HS-27A (cell line): ENCODE measurements around the gene ALK.

Source experiments
- DNase-seq: peaks from one replicate; pipeline ENCODE4 v3.0.0-alpha.2; 2012; ENCODE audit warnings: low read depth, missing footprints

ALK gene

DNA sequence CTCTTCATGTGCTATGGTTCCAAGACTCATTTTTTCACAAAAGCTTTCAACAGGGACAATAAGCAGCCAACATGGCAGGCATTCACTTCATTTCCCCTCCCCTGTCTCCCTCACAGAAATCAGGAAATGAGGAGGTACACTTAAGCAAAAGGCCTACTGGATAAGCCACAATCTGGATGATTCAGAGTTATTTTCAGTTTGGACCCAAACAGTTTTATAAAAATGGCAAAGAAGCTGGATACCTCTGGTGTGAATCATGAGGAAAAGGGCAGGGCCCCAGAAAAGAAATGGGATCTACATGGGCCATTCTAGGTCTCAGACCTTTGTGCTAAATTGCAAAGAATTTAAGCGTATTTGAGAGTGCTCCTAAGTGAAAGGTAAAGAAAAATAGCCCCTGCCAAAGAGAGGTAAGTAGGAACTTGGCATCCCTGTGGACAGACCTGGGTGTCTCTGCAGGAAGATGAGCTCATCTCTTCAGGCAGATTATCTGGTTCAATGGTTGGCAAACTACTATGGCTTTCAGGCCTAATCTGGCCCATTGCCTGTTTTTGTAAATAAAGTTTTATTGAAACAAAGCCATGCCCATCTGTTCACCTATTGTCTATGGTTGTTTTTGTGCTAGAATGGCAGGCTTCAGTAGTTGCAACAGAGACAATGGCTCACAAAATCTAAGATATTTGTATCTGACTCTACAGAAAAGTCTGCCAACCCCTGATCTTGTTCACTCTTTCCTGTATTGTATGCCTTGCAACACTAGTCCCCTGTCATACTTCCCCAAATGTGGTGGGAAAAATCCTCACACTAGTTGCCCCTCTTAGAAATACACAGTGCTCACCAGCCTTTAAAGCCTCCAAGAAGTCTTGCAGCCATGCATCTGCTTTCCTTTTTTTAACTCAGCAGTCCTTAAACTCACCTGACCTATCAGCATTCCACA lies 315.0 kb downstream of the ALK start:
- peak; percentile 85 for DNase-seq

DNA sequence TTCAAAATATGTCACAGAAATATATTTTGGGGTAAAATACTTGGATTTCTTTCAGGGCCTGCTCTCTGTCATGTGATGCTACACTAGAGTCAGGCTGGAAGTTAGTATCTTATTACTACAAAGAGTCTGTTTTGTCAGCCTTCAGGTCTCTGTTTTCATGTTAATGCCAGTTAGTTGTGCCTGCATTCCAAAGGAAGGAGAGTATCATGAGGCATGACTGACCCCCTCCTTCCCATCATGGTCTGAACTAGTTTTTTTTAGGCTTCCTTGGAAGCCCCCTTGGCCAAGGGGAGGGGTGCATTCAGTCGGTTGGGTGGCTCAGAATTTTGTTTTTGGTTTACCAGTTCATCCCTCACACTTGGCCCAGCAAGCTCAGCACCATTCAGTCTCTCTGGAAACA lies 318.0 kb downstream of the ALK start:
- no peak for DNase-seq

DNA sequence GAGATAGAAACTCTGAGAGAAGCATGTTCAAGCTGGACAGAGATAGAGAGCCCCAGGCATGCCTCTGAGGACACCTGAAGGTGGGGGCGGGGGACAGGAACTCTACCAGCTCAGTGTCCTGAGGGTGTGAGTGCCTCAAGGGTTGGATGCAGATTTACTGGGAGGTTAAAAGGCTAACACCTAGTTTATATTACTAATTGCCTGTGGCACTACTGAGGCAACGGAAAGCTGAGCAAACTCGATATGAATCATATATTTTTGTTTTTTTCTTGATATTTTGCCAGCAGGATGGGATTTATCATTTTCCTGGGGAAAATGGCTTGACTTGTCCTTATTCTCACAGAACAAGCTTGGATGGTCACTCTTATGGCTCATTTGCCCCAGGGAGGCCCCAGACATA lies 319.5 kb downstream of the ALK start:
- no peak for DNase-seq

GRCh38 chr2:29601321-29601720 lies 320.1 kb downstream of the ALK start:
- no peak for DNase-seq

- no peak for DNase-seq
Measured at GRCh38 chr2:29599946-29600345, 321.4 kb downstream of the ALK start.

- no peak for DNase-seq
Measured at GRCh38 chr2:29598978-29599377, 322.4 kb downstream of the ALK start.

DNA sequence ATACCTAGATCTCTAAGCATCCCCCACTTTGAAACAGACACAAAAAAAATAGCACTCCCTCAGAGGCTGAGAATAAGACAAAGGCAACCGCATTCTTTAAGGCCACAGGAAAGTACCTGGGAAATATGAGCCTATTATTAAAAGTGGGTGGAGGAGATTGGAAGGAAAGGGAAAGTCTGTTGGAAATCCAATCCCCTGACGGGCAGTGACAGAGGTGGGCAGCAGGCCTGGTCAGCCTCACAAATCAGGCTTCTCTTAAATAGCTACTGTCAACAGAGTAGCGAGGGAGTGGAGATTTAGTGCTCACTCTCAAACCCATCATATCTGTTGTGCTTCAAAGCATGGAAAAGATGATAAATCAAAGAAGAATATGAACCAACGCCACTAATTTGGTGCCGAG lies 324.4 kb downstream of the ALK start:
- DNase-seq = no peak

DNA sequence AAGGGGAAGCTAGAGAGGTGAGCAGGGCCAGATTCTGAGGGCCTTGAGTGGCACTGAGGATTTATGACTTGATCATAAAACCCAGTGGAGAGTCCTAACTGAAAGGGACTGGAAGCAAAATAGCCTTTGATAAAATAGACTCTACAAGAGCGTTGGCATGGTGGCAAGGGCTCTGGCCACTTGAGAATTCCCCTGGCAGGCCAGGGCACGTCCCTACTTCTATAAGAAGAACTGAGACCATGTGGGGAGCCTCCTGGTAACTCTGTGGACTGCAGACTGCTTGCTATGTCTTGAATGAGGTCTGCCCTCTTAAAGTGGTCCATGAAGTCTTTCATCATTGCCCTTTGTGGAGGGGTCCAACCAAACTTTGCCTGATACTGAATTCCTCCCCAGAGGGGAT lies 324.8 kb downstream of the ALK start:
- no peak for DNase-seq

GRCh38 chr2:29591600-29591999 lies 329.8 kb downstream of the ALK start:
- no peak for DNase-seq

DNA sequence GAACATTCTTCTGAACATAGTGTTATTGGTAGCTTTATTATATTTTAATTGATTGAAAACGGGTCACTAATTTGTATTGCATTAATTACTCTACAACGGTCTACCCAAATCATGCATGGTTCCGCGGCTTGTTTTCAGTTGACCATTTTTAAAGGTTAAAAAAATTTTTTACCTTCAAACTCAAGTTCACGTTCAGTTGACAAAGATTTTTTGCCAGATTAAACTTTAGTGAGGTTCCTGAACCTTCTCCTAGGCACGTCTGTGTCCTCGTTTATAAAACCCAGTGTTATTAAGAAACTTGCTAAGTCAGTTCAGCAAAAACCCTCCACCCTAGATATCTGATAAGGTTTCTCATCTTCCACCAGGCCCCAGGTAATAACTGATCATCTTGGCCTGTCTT lies 331.2 kb downstream of the ALK start:
- DNase-seq = no peak

GRCh38 chr2:29589440-29590103 lies 331.8 kb downstream of the ALK start:
- DNase-seq = no peak

DNA sequence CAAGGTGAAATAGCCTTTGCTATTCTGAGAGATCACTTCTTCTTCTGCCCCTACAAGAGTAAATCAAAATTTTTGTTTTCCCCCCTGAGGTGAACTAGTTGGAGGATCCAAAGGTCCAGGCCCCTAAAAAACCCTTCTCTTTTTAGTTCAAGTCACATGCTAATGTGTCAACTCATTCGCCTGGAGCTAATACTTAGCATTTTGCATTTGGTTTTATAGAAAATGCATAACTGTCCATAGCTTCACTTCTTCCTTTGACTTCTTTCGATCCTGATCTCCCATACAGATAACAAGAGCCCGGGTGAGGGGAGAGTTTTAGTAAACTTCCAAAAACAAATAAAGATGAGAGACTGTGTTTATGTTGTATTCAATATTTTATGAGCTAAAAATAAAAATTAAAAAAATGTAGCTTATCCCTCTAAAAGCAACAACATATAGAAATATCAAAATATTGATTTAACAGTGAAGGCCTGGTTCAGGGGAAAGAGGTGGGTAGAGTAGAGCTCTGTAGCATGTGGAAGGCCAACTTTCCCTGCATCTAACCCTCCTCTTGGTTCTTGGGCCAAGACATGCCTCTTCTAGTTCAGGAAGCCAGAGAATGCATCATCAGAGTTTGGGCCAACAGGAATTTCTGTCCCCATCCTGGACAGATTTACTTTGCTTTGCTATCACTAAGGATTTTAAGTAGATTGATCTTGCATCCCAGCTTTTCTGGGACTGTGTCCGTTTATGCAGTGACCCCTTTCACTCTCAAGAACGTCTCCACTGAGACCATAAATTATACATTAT lies 333.8 kb downstream of the ALK start:
- no peak for DNase-seq

GRCh38 chr2:29586919-29587318 lies 334.5 kb downstream of the ALK start:
- DNase-seq = no peak

- no peak for DNase-seq
Measured at GRCh38 chr2:29583548-29584156, 337.7 kb downstream of the ALK start.

GRCh38 chr2:29583104-29583503 lies 338.3 kb downstream of the ALK start:
- no peak for DNase-seq

DNA sequence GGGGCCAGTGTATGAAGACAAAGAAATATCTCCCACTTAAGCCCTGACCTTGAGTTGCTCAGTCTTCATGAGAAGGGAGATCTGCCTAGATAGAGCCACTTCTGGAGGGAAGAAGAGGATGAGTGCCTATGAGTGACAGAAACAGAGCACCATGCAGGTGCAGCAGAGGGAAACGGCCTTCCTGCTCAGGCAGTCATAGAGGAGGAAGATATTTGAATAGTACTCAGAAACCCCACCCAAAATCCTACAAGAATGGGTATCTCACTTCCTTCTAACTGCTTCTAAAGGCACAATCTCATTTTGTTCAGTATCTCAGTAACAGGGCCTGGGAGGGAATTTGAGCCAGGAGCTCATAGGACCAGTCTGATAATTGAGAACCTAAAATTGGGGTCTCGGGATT lies 339.3 kb downstream of the ALK start:
- no peak for DNase-seq

GRCh38 chr2:29580223-29580622 lies 341.2 kb downstream of the ALK start:
- DNase-seq = no peak

DNA sequence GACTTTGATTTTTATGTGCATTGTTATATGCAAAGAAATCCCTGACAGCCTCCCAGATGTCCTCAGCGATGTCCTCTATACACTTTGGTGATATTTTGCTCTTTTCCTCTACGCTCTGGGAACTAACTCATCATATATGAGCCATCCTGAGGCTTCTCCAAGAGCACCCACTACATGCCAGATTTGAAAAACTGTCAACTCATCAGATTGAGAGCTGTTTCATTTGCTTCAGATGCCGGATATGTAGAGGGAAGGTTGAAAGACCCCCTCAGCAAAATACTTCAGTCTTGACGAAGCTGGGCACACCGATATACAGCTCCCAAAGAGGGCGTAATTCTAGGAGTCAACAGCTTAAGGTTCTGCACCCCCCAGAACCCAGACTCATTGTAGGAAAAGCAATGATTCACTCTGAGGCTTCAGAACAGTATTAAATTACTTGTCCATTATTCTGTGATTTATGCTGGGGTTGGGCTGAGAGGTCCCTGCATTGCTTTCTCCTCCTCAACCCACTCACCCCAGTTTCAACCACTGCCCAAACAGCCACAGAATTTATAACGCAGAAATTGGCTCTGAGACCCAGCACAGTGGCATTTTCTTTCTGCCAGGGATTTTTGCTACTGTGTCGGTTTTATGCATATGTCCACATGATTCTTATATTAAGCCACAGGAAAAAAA lies 341.8 kb downstream of the ALK start:
- no peak for DNase-seq

DNA sequence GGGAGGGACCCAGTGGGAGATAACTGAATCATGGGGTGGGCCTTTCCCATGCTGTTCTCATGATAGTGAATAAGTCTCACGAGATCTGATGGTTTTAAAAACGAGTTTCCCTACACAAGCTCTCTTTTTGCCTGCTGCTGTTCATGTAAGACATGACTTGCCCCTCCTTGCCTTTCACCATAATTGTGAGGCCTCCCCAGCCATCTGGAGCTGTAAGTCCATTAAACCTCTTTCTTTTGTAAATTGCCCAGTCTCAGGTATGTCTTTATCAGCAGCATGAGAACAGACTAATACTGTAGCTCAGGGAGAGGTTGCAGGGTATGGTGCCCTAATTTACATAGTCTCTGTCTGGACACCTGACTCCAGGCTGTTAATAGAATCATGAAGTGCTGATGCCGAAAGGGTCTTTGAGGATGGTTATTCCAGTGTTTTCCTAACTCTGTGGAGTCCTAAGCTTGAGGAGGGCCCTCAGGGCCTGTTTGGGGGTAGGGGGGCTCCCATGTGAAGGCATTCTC lies 343.2 kb downstream of the ALK start:
- no peak for DNase-seq

- DNase-seq = no peak
Measured at GRCh38 chr2:29576231-29576630, 345.2 kb downstream of the ALK start.

DNA sequence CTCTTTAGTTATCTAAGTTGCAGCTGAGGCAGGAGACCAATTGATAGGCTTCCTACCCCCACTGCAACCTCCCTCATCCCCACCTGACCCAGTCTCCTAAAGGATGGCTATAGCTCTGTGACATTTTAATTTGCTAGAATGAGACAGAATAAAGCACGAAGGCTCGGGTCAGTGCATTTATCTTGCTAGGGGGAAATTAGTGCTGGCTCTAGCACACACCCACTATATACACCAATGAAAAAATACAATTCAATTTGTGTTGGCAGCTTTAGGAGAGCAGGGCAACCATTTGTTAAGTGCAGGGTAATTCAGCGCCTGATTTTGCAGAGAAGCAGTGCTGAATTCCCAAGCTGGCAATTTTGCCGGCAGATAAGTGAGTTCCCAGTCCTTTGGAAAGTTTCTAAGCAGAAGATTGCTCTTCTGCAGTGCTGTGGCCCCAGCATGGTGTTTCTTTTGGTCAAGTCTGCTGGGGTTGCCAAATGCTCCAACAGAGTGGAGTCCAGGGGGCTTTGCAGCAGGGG lies 346.0 kb downstream of the ALK start:
- no peak for DNase-seq
